CD4-positive, alpha-beta T cell treated with Interferon gamma for 1 hour (primary cell): Measurements from ENCODE around the gene ABHD6.
A peak's percentile ranks its signal among the peaks of the same experiment; 100 is the strongest.
"Not testable (repeated sequence)": the region's sequence is repeated elsewhere in the genome, so short reads cannot be mapped to it uniquely, and the experiment has no call there.

ENCODE experiments used
- DNase-seq: peaks from one replicate; pipeline ENCODE4 v3.0.0-alpha.2; 2020

The ABHD6 gene

GRCh38 chr3:58285334-58285733, 47.7 kb downstream of the ABHD6 start:
- no peak for DNase-seq

GRCh38 chr3:58287354-58287753, 49.8 kb downstream of the ABHD6 start:
- no peak for DNase-seq

GRCh38 chr3:58288011-58288728, 50.6 kb downstream of the ABHD6 start:
- DNase-seq, result no peak

GRCh38 chr3:58288964-58289613, 51.5 kb downstream of the ABHD6 start:
- not testable (repeated sequence) for DNase-seq

- DNase-seq, result not testable (repeated sequence)
Observed at GRCh38 chr3:58290446-58290845, 52.9 kb downstream of the ABHD6 start.

GRCh38 chr3:58291671-58292338, 54.2 kb downstream of the ABHD6 start:
- no peak for DNase-seq

- no peak for DNase-seq
Observed at GRCh38 chr3:58292866-58293265, 55.3 kb downstream of the ABHD6 start.

- no peak for DNase-seq
Observed at GRCh38 chr3:58293516-58293915, 55.9 kb downstream of the ABHD6 start.

GRCh38 chr3:58296269-58296668, 58.7 kb downstream of the ABHD6 start:
- DNase-seq, result no peak

- DNase-seq, result no peak
Observed at GRCh38 chr3:58296843-58297242, 59.3 kb downstream of the ABHD6 start.

GRCh38 chr3:58298190-58298589, 60.6 kb downstream of the ABHD6 start:
- no peak for DNase-seq

GRCh38 chr3:58299075-58299474, 61.5 kb downstream of the ABHD6 start:
- no peak for DNase-seq

- DNase-seq, result no peak
Observed at GRCh38 chr3:58299839-58300516, 62.4 kb downstream of the ABHD6 start.

GRCh38 chr3:58305882-58306711, 68.5 kb downstream of the ABHD6 start, which contains the start of the genes HTD2 and RPP14:
TSS of gene HTD2 (plus strand) at chr3:58306520. CDS start at chr3:58317614, 11,094 bp downstream.
TSS of gene RPP14 (plus strand) at chr3:58306245. CDS start at chr3:58310330, 4,085 bp downstream.
- peak; percentile 96 for DNase-seq

GRCh38 chr3:58307639-58308215, 70.1 kb downstream of the ABHD6 start:
- DNase-seq, result peak; percentile 41

GRCh38 chr3:58308728-58309127, 71.1 kb downstream of the ABHD6 start:
- DNase-seq, result no peak

GRCh38 chr3:58317811-58318210, 80.2 kb downstream of the ABHD6 start:
- DNase-seq, result no peak

- no peak for DNase-seq
Observed at GRCh38 chr3:58321791-58322190, 84.2 kb downstream of the ABHD6 start.

- no peak for DNase-seq
Observed at GRCh38 chr3:58322793-58323192, 85.2 kb downstream of the ABHD6 start.

- no peak for DNase-seq
Observed at GRCh38 chr3:58323529-58324390, 86.2 kb downstream of the ABHD6 start.
